DND-41 (cell line): ENCODE data around the gene CAP1.

ENCODE experiments used
- ATAC-seq: fragments of 200-7000 bp; cut with Tn5 transposase; 3 replicates; pipeline ENCODE4 v1.9.1; 2021; ENCODE audit warnings: low read depth; ENCODE audit not compliant: insufficient read depth
- DNase-seq: peaks from one replicate; pipeline ENCODE4 v3.0.0-alpha.2; 2020
- H2AFZ ChIP-seq: 2 replicates; pipeline ENCODE4 v1.6.0; 2012; ENCODE audit warnings: low read depth, low read length
- H3K27ac ChIP-seq: 2 replicates; pipeline ENCODE4 v1.5.1; 2012; ENCODE audit warnings: low read length, inconsistent platforms
- H3K27me3 ChIP-seq: fragments of 200-600 bp; sonication (generic); 2 replicates; pipeline ENCODE4 v1.6.0; 2012; ENCODE audit warnings: low read length, mild to moderate bottlenecking, inconsistent platforms; ENCODE audit not compliant: insufficient read depth, poor library complexity
- H3K36me3 ChIP-seq: 2 replicates; pipeline ENCODE4 v1.5.1; 2012; ENCODE audit warnings: low read length, inconsistent platforms; ENCODE audit not compliant: insufficient read depth
- H3K4me1 ChIP-seq: 2 replicates; pipeline ENCODE4 v1.5.1; 2012; ENCODE audit warnings: mild to moderate bottlenecking, low read length; ENCODE audit not compliant: insufficient read depth
- H3K4me2 ChIP-seq: 2 replicates; pipeline ENCODE4 v1.6.0; 2012; ENCODE audit warnings: mild to moderate bottlenecking, moderate library complexity, low read length, inconsistent platforms; ENCODE audit not compliant: insufficient read depth
- H3K4me3 ChIP-seq, 2 experiments: fragments of 200-600 bp in 1 of 2; shearing (Covaris generic) in 1 of 2; 2 replicates each; pipeline ENCODE4 v1.5.1; 2012 to 2016; ENCODE audit warnings: inconsistent platforms in 2 of 2, low read length in 2 of 2, mild to moderate bottlenecking in 2 of 2, low read depth in 1 of 2, moderate library complexity in 1 of 2
- H3K79me2 ChIP-seq: 2 replicates; pipeline ENCODE4 v1.6.0; 2012; ENCODE audit warnings: low read length, inconsistent platforms; ENCODE audit not compliant: insufficient read depth
- H3K9ac ChIP-seq: 2 replicates; pipeline ENCODE4 v1.6.0; 2012; ENCODE audit warnings: low read depth, mild to moderate bottlenecking, inconsistent platforms, low read length, moderate library complexity
- H3K9me3 ChIP-seq: 2 replicates; pipeline ENCODE4 v1.5.1; 2012; ENCODE audit warnings: low read length, moderate library complexity, mild to moderate bottlenecking, inconsistent platforms; ENCODE audit not compliant: insufficient read depth, severe bottlenecking
- H4K20me1 ChIP-seq: 2 replicates; pipeline ENCODE4 v1.6.0; 2012; ENCODE audit warnings: low read length; ENCODE audit not compliant: insufficient read depth
- CTCF ChIP-seq: IDR thresholded peaks from 2 replicates; pipeline ENCODE4 v1.5.1; 2012; ENCODE audit warnings: borderline replicate concordance, low read length, moderate library complexity, mild to moderate bottlenecking; ENCODE audit not compliant: poor library complexity, severe bottlenecking; ENCODE audit errors: extremely low read depth
- EZH2 ChIP-seq: IDR thresholded peaks from 3 replicates; pipeline ENCODE4 v1.6.1; 2012; ENCODE audit warnings: borderline replicate concordance, low read depth, mild to moderate bottlenecking, moderate library complexity, low read length, inconsistent platforms; ENCODE audit not compliant: severe bottlenecking

CAP1 gene

GRCh38 chr1:40120128-40120527, 79.6 kb downstream of the CAP1 start:
- DNase-seq (no peak), ATAC-seq (no peak)
- H3K9me3 ChIP-seq = no peaks in the 10 kb centered on the region
- H2AFZ ChIP-seq = no peak overlapping the region
- TF ChIP-seq CTCF = no peak
- no peak for TF ChIP-seq EZH2
- H3K27ac ChIP-seq = no peak overlapping the region
- H3K4me1 ChIP-seq = no peaks in the 10 kb centered on the region
- H3K4me2 ChIP-seq = no peak overlapping the region
- H3K4me3 ChIP-seq = no peak overlapping the region
- no peaks in the 10 kb centered on the region for H3K79me2 ChIP-seq
- H3K9ac ChIP-seq = no peak overlapping the region
- H3K36me3 ChIP-seq = no peaks in the 10 kb centered on the region
- H3K27me3 ChIP-seq = peaks cover 4% of the 10 kb centered on the region
- no peaks in the 10 kb centered on the region for H4K20me1 ChIP-seq
